Hematopoietic multipotent progenitor cell treated with erythropoietin and hydrocortisone succinate and interleukin-3 and kit ligand, for 17 days (in vitro differentiated cells): ENCODE measurements around the gene LRMDA.

Experiments used
- DNase-seq: peaks from one replicate; pipeline ENCODE4 v3.0.0-alpha.2; 2015; ENCODE audit warnings: low spot score

The LRMDA gene

GRCh38 chr10:75431180-75432111 lies at the start of gene LRMDA:
LRMDA (plus strand) TSS chr10:75431624.
- no peak for DNase-seq

- DNase-seq, result no peak
These were observed 45.3 kb upstream of the LRMDA start for GRCh38 chr10:75386128-75386527.

GRCh38 chr10:75388082-75388481 lies 43.3 kb upstream of the LRMDA start:
- no peak for DNase-seq

- no peak for DNase-seq
These were observed 41.2 kb upstream of the LRMDA start for GRCh38 chr10:75390178-75390577.

- DNase-seq, result no peak
These were observed 39.2 kb upstream of the LRMDA start for GRCh38 chr10:75392271-75392670.

- no peak for DNase-seq
These were observed 38.7 kb upstream of the LRMDA start for GRCh38 chr10:75392744-75393143.

- no peak for DNase-seq
These were observed 37.2 kb upstream of the LRMDA start for GRCh38 chr10:75394221-75394620.

GRCh38 chr10:75395066-75395931 lies 36.1 kb upstream of the LRMDA start:
- no peak for DNase-seq

GRCh38 chr10:75395932-75396630 lies 35.3 kb upstream of the LRMDA start:
- DNase-seq, result no peak

- DNase-seq, result no peak
These were observed 34.6 kb upstream of the LRMDA start for GRCh38 chr10:75396631-75397495.

GRCh38 chr10:75397496-75398199 lies 33.8 kb upstream of the LRMDA start:
- DNase-seq, result no peak

- no peak for DNase-seq
These were observed 33.2 kb upstream of the LRMDA start for GRCh38 chr10:75398200-75398691.

GRCh38 chr10:75398692-75399460 lies 32.5 kb upstream of the LRMDA start:
- no peak for DNase-seq

- no peak for DNase-seq
These were observed 31.8 kb upstream of the LRMDA start for GRCh38 chr10:75399461-75400162.

GRCh38 chr10:75400163-75400770 lies 31.2 kb upstream of the LRMDA start:
- DNase-seq, result no peak

GRCh38 chr10:75400771-75401568 lies 30.5 kb upstream of the LRMDA start:
- DNase-seq, result no peak

- no peak for DNase-seq
These were observed 29.6 kb upstream of the LRMDA start, which contains the start of gene ZNF503 for GRCh38 chr10:75401569-75402485. ZNF503 (minus strand) TSS chr10:75401764; CDS start chr10:75401419, 345 bp downstream.
